Measurements from ENCODE around the gene GJD3. TPM values are rescaled to one million over a fixed set of nuclear protein-coding genes. Genes with fewer than 3 reads are reported as not detected.
A peak's percentile ranks its signal among the peaks of the same experiment; 100 is the strongest.

The GJD3 gene
- total RNA-seq, 1 experiment from 2014 or later, result not detected

GRCh38 chr17:40349895-40350688, 14.4 kb downstream of the GJD3 start:
- peak; percentile 65 for DNase-seq (ENCODE audit: unreplicated experiment)
- H3K9me3 Mint-ChIP-seq (ENCODE audit: unreplicated experiment), result no peaks in the 10 kb centered on the region
- no peaks in the 10 kb centered on the region for H3K27me3 Mint-ChIP-seq (ENCODE audit: insufficient read depth, unreplicated experiment)
- peak overlapping the region; percentile 56 for H3K4me3 Mint-ChIP-seq (ENCODE audit: unreplicated experiment)
- peaks cover 19% of the 10 kb centered on the region for H3K36me3 Mint-ChIP-seq (ENCODE audit: insufficient read depth, unreplicated experiment)
- ChIA-PET POLR2A (interaction anchor here (1.0 to 4.7 kb wide), 6 partner anchors 8 to 160 kb away, joined by 3 to 24 read pairs (median 5); no protein-coding TSS in a partner anchor), CTCF (interaction anchor here (15.7 kb wide), 1 partner anchor 43 kb away, joined by 396 read pairs; the partner anchor contains the start of gene RARA)
- intact Hi-C loops (cut with micrococcal nuclease), result no loop called here
- H3K4me1 Mint-ChIP-seq (ENCODE audit: insufficient read depth, unreplicated experiment), result peaks cover 41% of the 10 kb centered on the region
- peak overlapping the region; percentile 77 for H3K27ac Mint-ChIP-seq (ENCODE audit: low read depth, unreplicated experiment)
- TF ChIP-seq CTCF (IDR thresholded peaks at IDR 0.05; ENCODE audit: unreplicated experiment), result no peak
- no TSS peak for BruUV-seq (replicated peaks)

GRCh38 chr17:40349477-40349894, 15.1 kb downstream of the GJD3 start:
- Mint-ChIP-seq H3K4me1 (ENCODE audit: insufficient read depth, unreplicated experiment) (peaks cover 47% of the 10 kb centered on the region), H3K9me3 (ENCODE audit: unreplicated experiment) (no peaks in the 10 kb centered on the region), H3K4me3 (ENCODE audit: unreplicated experiment) (peak overlapping the region; percentile 56), H3K27me3 (ENCODE audit: insufficient read depth, unreplicated experiment) (no peaks in the 10 kb centered on the region), H3K27ac (ENCODE audit: low read depth, unreplicated experiment) (peak overlapping the region; percentile 77), H3K36me3 (ENCODE audit: insufficient read depth, unreplicated experiment) (peaks cover 15% of the 10 kb centered on the region)
- TF ChIP-seq CTCF (IDR thresholded peaks at IDR 0.05; ENCODE audit: unreplicated experiment), result no peak
- CTCF ChIA-PET, result interaction anchor here (1.5 to 15.7 kb wide), 3 partner anchors 40 to 47 kb away, joined by 6 to 396 read pairs (median 15); partner anchors contain the start of gene RARA
- intact Hi-C loops (cut with micrococcal nuclease), result no loop called here
- BruUV-seq (replicated peaks), result no TSS peak
- DNase-seq (ENCODE audit: unreplicated experiment), result peak; percentile 94
- POLR2A ChIA-PET, result interaction anchor here (0.9 to 4.7 kb wide), 8 partner anchors 9 to 249 kb away, joined by 3 to 24 read pairs (median 4); partner anchors contain the start of genes NR1D1 and WIPF2

- Mint-ChIP-seq H3K9me3 (ENCODE audit: unreplicated experiment) (no peaks in the 10 kb centered on the region), H3K36me3 (ENCODE audit: insufficient read depth, unreplicated experiment) (peaks cover 15% of the 10 kb centered on the region), H3K4me1 (ENCODE audit: insufficient read depth, unreplicated experiment) (peaks cover 50% of the 10 kb centered on the region), H3K4me3 (ENCODE audit: unreplicated experiment) (peak overlapping the region; percentile 56), H3K27ac (ENCODE audit: low read depth, unreplicated experiment) (peak overlapping the region; percentile 77), H3K27me3 (ENCODE audit: insufficient read depth, unreplicated experiment) (no peaks in the 10 kb centered on the region)
- no TSS peak for BruUV-seq (replicated peaks)
- DNase-seq (ENCODE audit: unreplicated experiment), result peak; percentile 63
- ChIA-PET POLR2A (interaction anchor here (0.9 to 4.7 kb wide), 10 partner anchors 9 to 248 kb away, joined by 3 to 24 read pairs (median 4); partner anchors contain the start of genes NR1D1 and WIPF2), CTCF (interaction anchor here (0.6 to 2.4 kb wide), 6 partner anchors 31 to 139 kb away, joined by 4 to 15 read pairs (median 6); partner anchors contain the start of gene RARA)
- intact Hi-C loops (cut with micrococcal nuclease), result no loop called here
- TF ChIP-seq CTCF (IDR thresholded peaks at IDR 0.05; ENCODE audit: unreplicated experiment), result no peak
Measured at GRCh38 chr17:40348562-40349476, 15.7 kb downstream of the GJD3 start.

All from MCF 10A (cell line).